T-helper 9 cell (primary cell): ENCODE data around the gene RAB26.
"Not testable (repeated sequence)": the region's sequence is repeated elsewhere in the genome, so short reads cannot be mapped to it uniquely, and the experiment has no call there.

Experiments
- DNase-seq: peaks from one replicate; pipeline ENCODE4 v3.0.0-alpha.2; 2020

Gene RAB26

DNA sequence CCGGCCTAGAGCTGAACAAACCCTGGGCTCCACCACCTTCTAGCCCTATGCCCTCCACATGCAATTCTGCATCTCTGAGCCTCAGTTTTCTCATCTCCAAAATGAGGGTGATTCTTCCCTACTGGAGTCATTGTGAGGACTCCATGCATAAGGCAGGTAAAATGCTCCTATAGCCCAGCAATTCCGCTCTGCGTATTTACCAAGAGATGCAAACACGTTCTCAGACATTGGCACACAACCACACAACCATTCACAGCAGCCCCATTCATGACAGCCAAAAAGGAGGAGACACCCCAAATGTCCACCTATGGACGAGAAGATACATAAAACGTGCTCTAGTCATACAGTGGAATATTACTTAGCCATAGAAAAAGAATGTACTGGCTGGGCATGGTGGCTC lies 51.9 kb downstream of the RAB26 start:
- DNase-seq, result no peak

DNA sequence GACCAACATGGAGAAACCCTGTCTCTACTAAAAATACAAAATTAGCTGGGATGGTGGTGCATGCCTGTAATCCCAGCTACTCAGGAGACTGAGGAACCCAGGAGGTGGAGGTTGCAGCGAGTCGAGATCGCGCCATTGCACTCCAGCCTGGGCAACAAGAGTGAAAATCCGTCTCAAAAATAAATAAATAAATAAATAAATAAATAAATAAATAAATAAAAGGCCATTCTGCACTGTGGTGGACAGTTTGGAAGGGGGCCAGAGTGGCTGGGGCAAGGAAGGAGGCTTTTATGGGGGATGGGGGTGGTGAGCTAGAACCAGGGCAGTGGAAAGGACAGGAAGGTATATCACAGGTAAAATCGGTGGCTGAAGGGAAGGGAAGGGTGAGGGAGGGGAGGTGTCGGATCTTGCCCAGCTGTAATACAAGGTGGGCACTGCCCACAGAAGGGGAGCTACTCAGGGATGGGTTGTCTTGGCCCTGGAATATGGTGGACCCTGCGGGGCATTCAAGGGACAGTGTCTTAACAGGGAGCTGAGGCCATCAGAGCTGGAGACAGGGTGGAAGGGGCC lies 54.8 kb downstream of the RAB26 start:
- not testable (repeated sequence) for DNase-seq
